HUES48 (cell line): ENCODE results near the gene C10orf71.

ENCODE experiments used
- H3K27ac ChIP-seq: one replicate; pipeline ENCODE4 v1.7.0; 2013; ENCODE audit warnings: low read depth, low read length, inconsistent platforms
- H3K27me3 ChIP-seq: 2 replicates; pipeline ENCODE4 v1.6.1; 2013; ENCODE audit warnings: mild to moderate bottlenecking, low read length; ENCODE audit not compliant: control insufficient read depth, insufficient read depth
- H3K36me3 ChIP-seq: 2 replicates; pipeline ENCODE4 v1.6.1; 2013; ENCODE audit warnings: low read length; ENCODE audit not compliant: control insufficient read depth, insufficient read depth
- H3K4me1 ChIP-seq: 2 replicates; pipeline ENCODE4 v1.6.1; 2013; ENCODE audit warnings: mild to moderate bottlenecking, low read length; ENCODE audit not compliant: control insufficient read depth, insufficient read depth
- H3K4me3 ChIP-seq: 2 replicates; pipeline ENCODE4 v1.5.1; 2013; ENCODE audit warnings: mild to moderate bottlenecking, low read depth, low read length
- H3K9ac ChIP-seq: 2 replicates; pipeline ENCODE4 v1.6.1; 2013; ENCODE audit warnings: mild to moderate bottlenecking, low read depth, low read length, moderate library complexity
- H3K9me3 ChIP-seq: 2 replicates; pipeline ENCODE4 v1.6.1; 2013; ENCODE audit warnings: low read length; ENCODE audit not compliant: control insufficient read depth, insufficient read depth

Gene C10orf71

GRCh38 chr10:49304137-49304536, 5.2 kb downstream of the C10orf71 start:
- peaks cover 8% of the 10 kb centered on the region; the same call in 1 of the 2 replicates for H3K4me1 ChIP-seq
- no peaks in the 10 kb centered on the region for H3K36me3 ChIP-seq
- H3K27me3 ChIP-seq, result no peaks in the 10 kb centered on the region
- no peak overlapping the region for H3K4me3 ChIP-seq
- H3K27ac ChIP-seq, result no peak overlapping the region
- H3K9ac ChIP-seq, result no peak overlapping the region
- H3K9me3 ChIP-seq, result no peaks in the 10 kb centered on the region

- Histone ChIP-seq H3K4me3 (no peak overlapping the region), H3K9me3 (no peaks in the 10 kb centered on the region), H3K36me3 (no peaks in the 10 kb centered on the region), H3K4me1 (peaks cover 6% of the 10 kb centered on the region; the same call in 1 of the 2 replicates), H3K27me3 (no peaks in the 10 kb centered on the region), H3K9ac (no peak overlapping the region), H3K27ac (no peak overlapping the region)
Observed at GRCh38 chr10:49307921-49308320, 9.0 kb downstream of the C10orf71 start.

- no peaks in the 10 kb centered on the region for H3K9me3 ChIP-seq
- no peaks in the 10 kb centered on the region for H3K36me3 ChIP-seq
- peaks cover 3% of the 10 kb centered on the region; the same call in 1 of the 2 replicates for H3K4me1 ChIP-seq
- no peak overlapping the region for H3K27ac ChIP-seq
- no peak overlapping the region for H3K4me3 ChIP-seq
- H3K9ac ChIP-seq, result no peak overlapping the region
- H3K27me3 ChIP-seq, result no peaks in the 10 kb centered on the region
Observed at GRCh38 chr10:49308881-49309280, 9.9 kb downstream of the C10orf71 start.

- H3K9ac ChIP-seq, result no peak overlapping the region
- H3K4me1 ChIP-seq, result no peaks in the 10 kb centered on the region
- no peaks in the 10 kb centered on the region for H3K27me3 ChIP-seq
- no peaks in the 10 kb centered on the region for H3K9me3 ChIP-seq
- no peak overlapping the region for H3K4me3 ChIP-seq
- no peaks in the 10 kb centered on the region for H3K36me3 ChIP-seq
- H3K27ac ChIP-seq, result no peak overlapping the region
Observed at GRCh38 chr10:49309691-49310411, 10.9 kb downstream of the C10orf71 start.

GRCh38 chr10:49310460-49310859, 11.5 kb downstream of the C10orf71 start:
- Histone ChIP-seq H3K4me1 (no peaks in the 10 kb centered on the region), H3K36me3 (no peaks in the 10 kb centered on the region), H3K27ac (no peak overlapping the region), H3K4me3 (no peak overlapping the region), H3K9ac (no peak overlapping the region), H3K9me3 (no peaks in the 10 kb centered on the region), H3K27me3 (no peaks in the 10 kb centered on the region)

GRCh38 chr10:49310901-49311554, 12.1 kb downstream of the C10orf71 start:
- no peak overlapping the region for H3K9ac ChIP-seq
- H3K36me3 ChIP-seq, result no peaks in the 10 kb centered on the region
- no peak overlapping the region for H3K4me3 ChIP-seq
- no peaks in the 10 kb centered on the region for H3K4me1 ChIP-seq
- no peak overlapping the region for H3K27ac ChIP-seq
- H3K9me3 ChIP-seq, result no peaks in the 10 kb centered on the region
- H3K27me3 ChIP-seq, result no peaks in the 10 kb centered on the region

GRCh38 chr10:49311555-49312236, 12.7 kb downstream of the C10orf71 start:
- Histone ChIP-seq H3K4me3 (no peak overlapping the region), H3K9ac (no peak overlapping the region), H3K9me3 (no peaks in the 10 kb centered on the region), H3K4me1 (no peaks in the 10 kb centered on the region), H3K27ac (no peak overlapping the region), H3K27me3 (no peaks in the 10 kb centered on the region), H3K36me3 (no peaks in the 10 kb centered on the region)

- no peak overlapping the region for H3K9ac ChIP-seq
- H3K4me3 ChIP-seq, result no peak overlapping the region
- no peaks in the 10 kb centered on the region for H3K36me3 ChIP-seq
- H3K27ac ChIP-seq, result no peak overlapping the region
- H3K4me1 ChIP-seq, result no peaks in the 10 kb centered on the region
- no peaks in the 10 kb centered on the region for H3K9me3 ChIP-seq
- H3K27me3 ChIP-seq, result no peaks in the 10 kb centered on the region
Observed at GRCh38 chr10:49312246-49312869, 13.4 kb downstream of the C10orf71 start.

GRCh38 chr10:49313501-49314070, 14.6 kb downstream of the C10orf71 start:
- Histone ChIP-seq H3K27me3 (no peaks in the 10 kb centered on the region), H3K4me3 (no peak overlapping the region)

GRCh38 chr10:49314806-49315205, 15.8 kb downstream of the C10orf71 start:
- Histone ChIP-seq H3K36me3 (no peaks in the 10 kb centered on the region), H3K4me1 (no peaks in the 10 kb centered on the region), H3K9me3 (no peaks in the 10 kb centered on the region), H3K9ac (no peak overlapping the region), H3K4me3 (no peak overlapping the region), H3K27ac (no peak overlapping the region), H3K27me3 (no peaks in the 10 kb centered on the region)

More at GRCh38 chr10:49313501-49314070, 14.6 kb downstream of the C10orf71 start:
- Histone ChIP-seq H3K9me3 (no peaks in the 10 kb centered on the region), H3K9ac (no peak overlapping the region), H3K36me3 (no peaks in the 10 kb centered on the region), H3K27ac (no peak overlapping the region), H3K4me1 (no peaks in the 10 kb centered on the region)
